Fibroblast of the conjunctiva (primary cell): ENCODE measurements around the gene DRICH1.
"Not testable (repeated sequence)": the region's sequence is repeated elsewhere in the genome, so short reads cannot be mapped to it uniquely, and the experiment has no call there.

Source experiments
- DNase-seq: peaks from one replicate; pipeline ENCODE4 v3.0.0-alpha.2; 2010; ENCODE audit warnings: low read depth

The DRICH1 gene

DNA sequence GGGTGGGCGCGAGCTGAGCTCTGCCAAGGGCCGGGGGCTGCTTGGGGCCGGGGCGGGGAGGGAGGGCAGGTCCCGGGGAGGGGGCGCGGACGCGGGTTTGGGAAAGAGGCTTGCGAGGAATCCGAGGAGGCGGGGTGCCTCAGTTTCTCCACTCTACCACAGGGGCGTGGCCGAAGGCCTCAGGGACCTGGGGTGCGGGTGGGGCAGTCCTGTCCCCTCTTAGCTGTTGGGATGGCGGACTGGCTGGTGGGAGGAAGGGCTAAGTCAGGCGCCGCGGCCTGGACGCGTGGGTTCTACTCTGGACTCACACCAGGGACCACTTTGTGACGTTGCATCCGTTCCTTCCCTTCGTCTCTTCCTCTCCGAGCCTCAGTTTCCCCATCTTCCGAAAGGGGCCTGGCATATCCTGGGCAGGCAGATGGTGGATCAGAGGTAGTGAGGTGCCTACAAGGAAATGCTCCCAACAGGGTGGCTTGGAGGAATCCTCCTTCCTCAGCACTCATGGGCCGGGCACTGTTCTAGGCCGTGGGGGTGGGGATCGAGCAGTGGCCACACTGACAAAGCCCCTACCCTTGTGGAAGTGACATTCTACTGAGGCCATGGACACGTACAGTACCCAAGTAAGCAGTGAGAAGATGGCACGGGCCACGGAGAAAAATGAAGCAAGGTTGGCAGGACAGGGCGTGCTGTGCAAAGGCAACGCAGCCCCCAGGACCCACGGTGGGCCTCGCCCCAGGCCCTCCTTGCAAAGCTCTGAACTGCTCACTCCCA lies 65.2 kb downstream of the DRICH1 start:
- DNase-seq, result no peak

DNA sequence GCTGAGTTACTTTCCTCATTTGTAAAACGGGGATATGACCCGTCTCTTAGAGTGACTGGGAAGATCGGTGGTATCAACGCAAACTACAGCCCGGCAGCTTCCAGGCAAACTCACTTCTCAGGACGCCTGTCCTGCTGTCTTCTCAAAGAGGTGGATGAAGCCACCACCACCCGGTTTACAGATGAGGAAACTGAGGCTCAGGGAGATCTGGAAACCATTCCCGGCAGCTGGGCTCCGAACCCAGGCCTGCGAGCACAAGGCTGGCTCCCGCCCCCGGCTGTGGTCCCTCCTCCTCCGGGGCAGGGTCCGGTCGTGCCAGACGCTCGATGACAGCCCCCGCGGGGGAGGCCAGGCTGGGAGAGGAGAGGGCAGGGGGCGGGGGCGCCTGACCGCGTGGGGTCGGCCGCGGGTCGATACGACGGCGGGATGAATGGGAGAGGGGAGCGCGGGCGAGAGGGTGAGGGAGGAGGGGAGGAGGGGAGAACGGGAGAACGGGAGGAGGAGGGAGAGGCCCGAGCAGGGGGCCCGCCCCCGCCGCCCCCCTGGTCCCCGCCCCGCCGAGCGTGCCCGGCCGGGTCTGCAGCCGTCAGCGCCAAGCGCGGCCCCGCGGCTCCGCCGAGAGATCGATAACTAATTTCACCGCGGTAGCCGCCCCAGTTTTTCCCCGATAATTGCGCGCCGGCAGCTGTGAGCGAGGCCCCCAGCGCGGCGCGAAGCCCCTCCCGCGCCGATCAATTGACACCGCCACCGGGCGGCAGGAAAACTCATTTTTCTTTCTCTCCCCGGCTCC lies 66.0 kb downstream of the DRICH1 start:
- no peak for DNase-seq

DNA sequence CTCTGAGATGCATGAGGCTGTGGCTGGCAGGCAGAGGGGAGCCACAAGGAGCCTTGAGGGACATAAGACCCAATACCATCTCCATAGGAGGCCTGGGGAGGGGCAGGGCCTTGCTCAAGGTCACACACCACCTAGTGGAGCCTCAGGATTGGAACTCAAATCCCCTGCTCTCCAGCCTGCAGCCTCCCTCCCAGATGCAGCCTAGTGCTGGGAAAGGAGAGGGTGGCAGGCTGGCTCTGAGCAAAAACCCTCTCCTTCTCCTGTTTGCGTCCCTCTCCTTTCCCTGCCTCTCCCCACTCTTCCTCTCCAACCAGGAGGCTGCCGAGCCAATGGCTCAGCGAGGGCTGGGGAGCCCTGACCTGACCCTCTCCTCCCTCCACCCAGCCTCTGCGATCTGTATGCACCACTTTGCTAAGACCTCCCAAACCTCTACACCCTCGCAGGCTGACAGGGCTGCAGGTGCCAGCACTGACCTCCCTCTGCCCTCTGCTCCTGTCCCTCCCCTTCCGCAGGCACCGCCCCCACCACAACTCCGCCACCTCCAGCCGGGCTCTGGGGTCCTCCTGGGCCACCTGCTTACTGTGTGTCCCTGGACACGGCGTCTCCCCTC lies 66.7 kb downstream of the DRICH1 start:
- DNase-seq, result no peak

DNA sequence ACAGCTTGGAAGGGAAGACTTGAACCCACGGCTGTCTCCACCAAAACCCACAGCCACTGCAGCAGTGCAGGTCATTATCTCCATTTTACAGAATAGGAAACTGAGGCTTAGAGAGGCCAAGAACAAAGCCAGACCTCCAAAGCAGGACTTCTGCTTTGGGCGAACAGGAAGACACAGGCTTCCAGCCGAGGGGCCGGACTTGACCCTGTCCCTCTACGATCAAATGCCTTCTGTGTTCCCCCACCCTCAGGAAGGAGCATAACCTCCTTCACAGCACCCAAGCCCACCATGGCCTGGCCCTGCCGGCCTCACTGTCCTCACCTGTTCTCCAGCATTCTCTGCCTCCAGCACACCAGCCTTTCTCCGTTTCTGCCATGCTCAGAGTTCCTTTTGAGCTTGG lies 67.8 kb downstream of the DRICH1 start:
- no peak for DNase-seq

DNA sequence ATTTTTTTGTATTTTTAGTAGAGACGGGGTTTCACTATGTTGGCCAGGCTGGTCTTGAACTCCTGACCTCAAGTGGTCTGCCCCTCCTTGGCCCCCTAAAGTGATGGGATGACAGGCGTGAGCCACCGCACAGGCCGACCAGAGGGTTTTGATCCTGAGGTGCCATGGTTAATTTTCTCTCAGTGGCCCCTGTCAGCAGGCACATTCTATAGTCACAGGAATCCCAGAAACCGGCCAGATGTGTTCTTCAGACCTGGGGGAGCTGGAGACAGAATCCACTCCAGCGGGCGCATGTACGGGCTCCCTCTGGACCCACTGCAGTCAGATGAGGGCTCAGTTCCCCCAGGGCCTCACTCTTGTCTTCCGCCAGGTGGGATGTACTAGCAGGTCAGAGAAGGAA lies 69.0 kb downstream of the DRICH1 start:
- no peak for DNase-seq

DNA sequence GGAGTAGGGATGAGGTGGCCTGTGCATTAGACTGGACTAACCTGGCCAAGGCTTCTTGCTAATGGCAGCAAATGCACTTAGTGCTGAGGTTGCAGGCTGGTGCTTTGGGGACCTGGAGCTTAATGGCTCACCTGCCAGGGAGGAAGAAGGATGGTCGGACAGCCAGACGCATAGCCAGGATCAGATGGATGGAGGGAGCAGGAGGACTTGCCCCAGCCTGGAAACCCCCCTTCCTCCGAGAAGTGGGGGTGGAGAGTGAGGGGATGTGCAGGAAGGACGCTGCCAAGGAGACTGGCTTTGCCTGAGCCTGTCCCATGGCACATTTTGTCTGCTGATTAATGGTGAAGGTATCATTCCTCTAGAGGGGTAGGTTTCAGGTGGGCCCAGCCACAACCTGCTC lies 69.9 kb downstream of the DRICH1 start:
- no peak for DNase-seq

DNA sequence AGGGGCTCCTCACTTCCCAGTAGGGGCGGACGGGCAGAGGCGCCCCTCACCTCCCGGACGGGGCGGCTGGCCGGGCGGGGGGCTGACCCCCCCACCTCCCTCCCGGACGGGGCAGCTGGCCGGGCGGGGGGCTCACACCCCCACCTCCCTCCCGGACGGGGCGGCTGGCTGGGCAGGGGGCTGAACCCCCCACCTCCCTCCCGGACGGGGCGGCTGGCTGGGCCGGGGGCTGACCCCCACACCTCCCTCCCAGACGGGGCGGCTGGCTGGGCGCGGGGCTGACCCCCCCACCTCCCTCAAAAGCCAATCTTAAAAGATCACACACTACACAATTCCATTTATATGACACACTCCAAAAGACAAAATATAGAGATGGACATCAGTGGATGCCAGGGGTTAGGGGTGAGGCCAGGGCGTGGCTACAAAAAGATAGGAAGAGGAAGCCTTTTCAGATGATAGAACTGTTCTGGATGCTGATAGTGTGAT lies 71.1 kb downstream of the DRICH1 start:
- DNase-seq, result not testable (repeated sequence)

DNA sequence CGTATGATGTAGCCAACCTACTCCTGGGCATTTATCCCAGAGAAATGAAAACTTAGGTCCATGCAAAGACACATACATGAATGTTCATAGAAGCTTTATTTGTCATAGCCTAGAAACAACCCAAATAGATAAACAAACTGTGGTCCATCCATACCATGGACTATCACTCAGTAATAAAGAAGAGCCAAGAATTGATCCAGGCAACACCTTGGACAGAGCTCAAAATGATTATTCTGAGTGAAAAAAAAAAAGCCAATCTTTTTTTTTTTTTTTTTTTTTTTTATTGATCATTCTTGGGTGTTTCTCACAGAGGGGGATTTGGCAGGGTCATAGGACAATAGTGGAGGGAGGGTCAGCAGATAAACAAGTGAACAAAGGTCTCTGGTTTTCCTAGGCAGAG lies 71.9 kb downstream of the DRICH1 start:
- DNase-seq, result not testable (repeated sequence)
